ENCODE measurements around the gene IL17RD.

DNA sequence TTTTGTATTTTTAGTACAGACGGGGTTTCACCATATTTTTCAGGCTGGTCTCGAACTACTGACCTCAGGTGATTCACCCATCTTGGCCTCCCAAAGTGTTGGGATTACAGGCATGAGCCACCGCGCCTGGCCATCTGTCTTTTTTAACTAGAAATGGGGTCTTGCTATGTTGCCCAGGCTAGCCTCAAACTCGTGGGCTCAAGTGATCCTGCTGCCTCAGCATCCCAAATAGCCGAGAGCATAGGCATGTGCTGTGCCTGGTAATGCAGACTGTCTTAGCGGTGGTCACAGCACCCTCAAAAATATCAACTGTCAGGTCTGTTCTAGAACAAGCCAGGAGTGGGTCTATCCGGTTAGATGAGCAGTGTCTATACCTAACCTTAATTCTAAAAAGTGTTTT is 56.5 kb downstream of the IL17RD start:
- TF ChIP-seq TCF7L2 (IDR thresholded peaks at IDR 0.05; ENCODE audit: borderline replicate concordance, low read depth, low read length) (no peak), ZNF791 (tag by site-specific recombination; IDR thresholded peaks at IDR 0.05) (no peak)
